GM12872 (cell line): ENCODE results near the gene CHN2.

Experiments
- CTCF ChIP-seq: IDR thresholded peaks from 3 replicates; pipeline ENCODE4 v1.5.1; 2011; ENCODE audit warnings: low read depth, mild to moderate bottlenecking, low read length, moderate library complexity; ENCODE audit not compliant: insufficient read depth

Gene CHN2

GRCh38 chr7:29365423-29365822 lies 170.8 kb downstream of the CHN2 start:
- no peak for TF ChIP-seq CTCF

- TF ChIP-seq CTCF = no peak
These were observed 173.2 kb downstream of the CHN2 start for GRCh38 chr7:29367784-29368183.

- TF ChIP-seq CTCF = no peak
These were observed 175.4 kb downstream of the CHN2 start for GRCh38 chr7:29369909-29370488.

GRCh38 chr7:29370531-29371314 lies 176.1 kb downstream of the CHN2 start:
- TF ChIP-seq CTCF = no peak

- TF ChIP-seq CTCF = no peak
These were observed 176.9 kb downstream of the CHN2 start for GRCh38 chr7:29371472-29371871.

- TF ChIP-seq CTCF = no peak
These were observed 177.9 kb downstream of the CHN2 start for GRCh38 chr7:29372351-29373090.
